Activated T-cell treated with anti-CD3 and anti-CD28 coated beads for 4 hours (primary cell): Measurements from ENCODE around the gene RIC3.
"Not testable (repeated sequence)": the region's sequence is repeated elsewhere in the genome, so short reads cannot be mapped to it uniquely, and the experiment has no call there.

Experiments
- DNase-seq: peaks from one replicate; pipeline ENCODE4 v3.0.0-alpha.2; 2020

Gene RIC3

DNA sequence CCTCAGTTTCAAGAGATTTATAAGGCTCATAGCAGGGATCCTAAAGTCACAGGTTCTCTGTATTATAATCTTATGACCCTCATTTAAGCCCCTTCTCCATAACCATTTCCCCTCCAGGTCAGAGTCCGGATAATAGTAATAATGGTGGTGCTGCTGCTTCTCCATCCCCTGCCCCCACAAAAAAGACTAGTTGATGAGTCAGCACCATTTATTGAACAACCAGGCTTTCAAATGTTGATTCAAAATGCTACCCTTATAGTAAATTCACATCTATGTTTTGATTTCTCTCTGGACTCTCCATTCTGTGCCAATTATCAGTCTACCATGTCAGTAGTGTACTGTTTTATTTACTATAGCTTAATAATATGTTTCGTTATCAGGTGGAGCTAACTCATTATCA, 17.6 kb upstream of the RIC3 start:
- no peak for DNase-seq

DNA sequence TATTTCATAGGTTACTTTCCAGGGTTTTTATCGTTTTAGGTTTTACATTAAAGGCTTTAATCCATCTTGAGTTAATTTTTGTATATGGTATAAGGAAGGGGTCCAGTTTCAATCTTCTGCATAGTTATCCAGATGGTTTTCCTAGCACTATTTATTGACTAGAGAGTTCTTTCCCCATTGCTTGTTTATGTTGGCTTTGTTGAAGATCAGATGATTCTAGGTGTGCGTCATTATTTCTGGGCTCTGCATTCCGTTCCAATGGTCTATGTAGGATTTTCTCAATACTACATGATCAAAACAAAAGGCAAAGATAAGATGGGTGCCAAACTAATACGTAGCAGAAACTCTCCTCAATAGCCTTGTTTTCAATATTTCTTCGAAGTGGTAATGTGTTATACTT, 14.3 kb upstream of the RIC3 start:
- DNase-seq: no peak

DNA sequence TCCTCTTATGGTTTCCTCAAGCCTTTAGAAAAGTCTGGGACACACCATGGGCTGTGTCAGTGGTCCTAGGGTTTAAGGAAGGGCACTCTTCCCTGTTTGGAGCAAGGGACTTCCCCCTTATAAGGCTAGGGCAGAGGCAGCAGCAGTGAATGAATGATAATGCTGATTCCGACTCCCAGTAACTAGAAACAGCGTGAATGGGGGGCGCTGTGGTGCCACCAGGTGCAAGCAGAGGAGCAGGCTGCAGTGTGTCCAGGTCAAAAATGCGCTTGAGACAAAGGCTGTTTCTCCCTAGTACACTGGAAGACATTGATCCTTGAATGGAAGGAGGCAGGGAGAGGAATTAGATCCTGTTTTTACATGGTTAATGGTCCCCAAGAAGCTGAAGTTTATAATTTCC, 11.6 kb upstream of the RIC3 start:
- DNase-seq: no peak

DNA sequence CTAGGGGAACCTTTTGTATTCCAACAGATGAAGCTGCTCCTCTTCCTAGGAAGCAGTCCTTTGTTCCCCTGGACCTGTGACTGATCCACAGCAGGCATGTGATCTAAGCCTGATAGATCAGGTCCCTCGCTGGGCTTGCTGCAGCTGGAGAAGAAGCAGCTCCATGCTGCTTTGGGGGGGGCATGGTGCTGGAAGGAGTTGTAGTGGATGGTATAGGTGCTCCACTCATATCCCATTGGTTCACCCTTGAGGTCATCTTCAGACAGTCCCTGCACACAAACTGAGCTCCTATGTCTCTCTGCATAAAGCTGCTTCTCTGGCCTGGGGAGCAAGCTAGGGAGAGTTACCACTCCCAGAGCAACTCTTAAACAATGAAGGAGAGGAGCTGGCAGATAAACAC, 9.5 kb upstream of the RIC3 start:
- no peak for DNase-seq

DNA sequence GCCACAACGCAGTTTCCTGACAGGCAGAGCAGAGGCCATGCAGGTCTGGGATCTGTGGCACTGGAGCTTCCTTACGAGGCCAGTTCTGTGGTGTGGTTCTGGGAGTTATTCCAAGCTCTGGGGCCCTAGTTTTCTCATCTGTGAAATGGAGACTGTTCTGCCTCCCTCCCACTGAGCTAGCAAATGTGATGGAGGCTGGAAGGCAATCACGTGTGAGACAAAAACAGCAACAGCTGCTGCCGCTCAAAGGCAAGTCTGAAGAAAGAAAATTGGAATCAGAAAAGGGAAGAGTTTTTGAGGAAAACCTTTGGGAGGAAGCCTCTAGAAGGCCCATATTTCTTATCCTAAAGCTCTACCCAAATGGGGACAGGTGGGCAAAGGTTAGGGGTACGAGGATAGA, 8.3 kb upstream of the RIC3 start:
- no peak for DNase-seq

DNA sequence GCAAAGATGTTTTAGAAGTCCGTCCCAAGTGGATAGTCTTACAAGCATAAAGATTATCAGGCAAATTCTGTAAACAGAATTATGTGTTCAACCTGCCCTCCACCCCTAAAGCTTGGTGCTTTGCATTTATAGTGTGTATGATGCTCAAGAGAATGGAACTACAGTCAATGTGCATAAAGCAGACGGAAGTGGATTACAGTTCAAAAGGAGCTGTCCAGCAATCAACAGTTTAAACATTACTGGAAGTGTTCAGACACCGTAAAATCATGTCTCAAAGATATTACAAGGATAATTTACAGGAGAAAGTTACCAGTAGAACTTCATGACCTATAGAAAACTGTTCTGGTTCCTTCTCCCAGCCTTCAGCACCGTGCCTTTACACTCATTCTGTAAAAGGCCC, 1.0 kb downstream of the RIC3 start:
- DNase-seq: no peak

DNA sequence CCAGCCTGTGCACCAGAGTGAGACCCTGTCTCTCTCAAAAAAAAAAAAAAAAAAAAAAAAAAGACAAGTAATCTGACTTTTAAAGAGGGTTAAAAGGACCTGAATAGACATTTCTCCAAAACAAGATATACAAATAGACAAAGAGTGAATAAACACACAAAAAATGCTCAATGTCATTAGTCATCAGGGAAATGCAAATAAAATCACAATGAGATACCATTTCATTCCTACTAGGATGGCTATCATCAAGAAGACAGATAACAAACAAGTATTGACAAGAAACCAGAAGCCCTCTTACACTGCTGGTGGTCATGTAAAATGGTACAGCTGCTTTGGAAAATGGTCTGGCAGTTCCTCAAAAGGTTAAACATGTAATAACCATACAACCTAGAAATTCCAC, 4.1 kb downstream of the RIC3 start:
- DNase-seq: no peak

DNA sequence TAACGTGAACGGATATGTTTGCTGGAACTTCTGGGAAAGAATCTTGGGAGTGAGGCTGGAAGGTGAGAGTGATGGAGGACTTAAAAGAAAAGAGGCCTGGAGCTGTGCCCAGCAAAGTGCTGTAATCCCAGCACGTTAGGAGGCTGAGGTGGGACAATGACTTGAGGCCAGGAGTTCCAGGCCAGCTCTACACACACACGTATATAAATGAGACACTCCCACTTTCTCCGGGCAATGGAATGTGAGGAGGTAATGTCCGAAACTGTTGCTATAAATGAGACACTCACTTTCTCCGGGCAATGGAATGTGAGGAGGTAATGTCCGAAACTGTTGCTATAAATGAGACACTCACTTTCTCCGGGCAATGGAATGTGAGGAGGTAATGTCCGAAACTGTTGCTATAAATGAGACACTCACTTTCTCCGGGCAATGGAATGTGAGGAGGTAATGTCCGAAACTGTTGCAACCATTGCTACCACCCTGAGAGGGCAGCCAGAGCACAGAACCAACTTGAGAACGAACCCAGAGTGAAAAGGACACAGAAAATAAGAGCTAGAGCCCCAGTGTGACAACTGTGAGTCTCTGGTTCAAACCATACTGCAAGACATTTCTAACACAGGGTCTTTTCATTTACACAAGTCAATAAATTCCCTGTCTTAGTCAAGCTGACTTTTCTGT, 7.1 kb downstream of the RIC3 start:
- not testable (repeated sequence) for DNase-seq

DNA sequence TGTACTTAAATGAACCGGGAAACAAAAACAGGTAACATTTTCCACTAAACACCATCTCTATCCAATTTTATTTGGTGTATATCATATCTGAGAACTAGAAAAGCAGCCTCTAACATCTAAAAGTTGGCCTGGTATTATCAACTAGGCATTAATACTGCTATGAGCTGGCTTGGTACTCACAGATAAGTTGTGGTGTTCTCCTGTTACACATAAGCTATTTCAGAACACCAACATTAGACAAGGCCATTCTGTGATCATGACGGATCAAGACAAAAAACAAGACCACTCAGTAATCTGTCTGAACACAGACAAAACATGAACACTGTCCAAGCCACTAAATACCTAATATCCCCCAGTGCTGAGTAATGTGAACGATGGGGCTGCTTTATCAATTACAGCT, 11.9 kb downstream of the RIC3 start:
- DNase-seq: no peak

DNA sequence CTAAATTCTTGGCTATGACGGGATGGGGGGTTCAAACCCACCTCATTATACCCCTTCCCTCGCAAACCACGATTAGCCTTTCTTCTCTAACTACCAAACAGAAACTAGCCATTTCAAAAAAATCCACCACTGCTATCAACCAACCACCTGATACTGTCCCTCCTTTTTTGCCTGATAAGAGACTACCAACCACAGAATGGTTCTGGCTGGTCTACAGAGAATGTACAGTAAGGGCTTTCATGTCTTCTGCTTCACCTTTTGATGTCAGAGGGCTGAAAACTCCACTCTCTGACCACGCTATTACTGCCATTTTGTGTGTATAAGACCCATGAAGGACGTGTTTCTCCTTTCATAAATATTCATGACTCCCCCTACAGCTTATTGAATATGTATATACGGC, 19.1 kb downstream of the RIC3 start:
- DNase-seq: no peak

DNA sequence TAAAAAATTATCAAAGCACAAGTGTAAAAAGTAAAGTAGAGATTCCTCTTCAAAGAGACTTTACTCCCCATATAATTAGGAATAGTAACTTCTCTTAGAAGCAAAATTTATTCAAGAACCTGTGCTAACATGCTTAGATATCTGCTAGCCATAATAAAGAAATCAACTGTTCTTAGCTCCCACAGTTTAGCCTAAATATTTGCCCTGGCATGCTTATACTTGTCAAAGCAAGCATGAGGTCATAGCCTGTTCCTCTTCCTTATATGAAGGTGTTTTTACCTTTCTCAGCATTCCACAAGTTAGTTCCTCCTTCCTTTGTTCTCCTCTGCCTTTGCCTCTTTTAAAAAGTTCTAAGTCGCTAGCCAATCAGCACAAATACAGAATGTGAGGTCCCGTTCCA, 30.3 kb downstream of the RIC3 start:
- no peak for DNase-seq

DNA sequence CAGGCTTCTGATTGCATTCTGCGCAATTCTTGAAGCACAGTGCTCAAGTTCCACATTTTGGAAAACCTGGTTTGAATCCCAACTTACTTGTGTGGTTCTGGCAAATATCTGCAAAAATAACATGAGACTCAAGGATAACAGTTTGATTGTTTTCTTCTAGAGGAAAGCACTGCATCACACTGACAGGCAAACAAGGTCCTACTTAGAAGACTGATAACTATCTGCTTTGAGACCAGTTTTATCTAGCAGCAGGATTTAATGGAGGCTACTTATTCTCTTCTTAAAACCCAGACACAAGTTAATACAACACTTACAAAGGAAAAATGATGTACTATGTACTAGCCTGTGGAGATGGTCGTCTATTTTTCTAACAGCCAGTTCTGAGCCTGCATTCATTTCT, 41.4 kb downstream of the RIC3 start:
- no peak for DNase-seq

DNA sequence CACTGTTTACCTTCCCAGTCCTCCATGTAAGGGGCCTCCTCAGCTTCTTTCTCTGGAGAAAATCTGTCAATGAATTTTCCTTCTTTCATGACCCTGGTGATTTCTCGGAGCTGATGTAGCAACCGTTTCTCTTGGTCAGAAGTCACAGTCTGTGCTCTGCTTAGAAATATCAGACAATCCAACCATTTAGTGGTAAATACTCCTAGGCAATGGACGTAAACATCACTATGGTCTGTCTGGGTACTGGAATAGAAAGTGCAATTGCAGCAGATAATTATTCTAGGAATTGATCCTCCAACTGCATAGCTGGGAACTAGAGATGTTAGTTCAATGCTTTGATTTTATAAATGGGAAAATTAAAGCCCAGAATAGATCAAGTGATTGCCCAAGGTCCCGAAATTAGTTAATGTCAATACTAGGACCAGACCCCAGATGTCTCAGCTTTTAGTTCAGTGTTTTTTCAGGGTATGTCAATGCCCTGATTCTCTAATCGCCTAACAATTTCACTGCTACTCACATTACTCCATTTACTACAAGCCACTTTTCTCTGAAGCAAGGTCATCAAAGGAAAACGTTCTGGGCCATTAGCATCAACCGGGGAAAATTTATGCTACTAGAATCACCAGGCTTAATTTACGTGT, 42.1 kb downstream of the RIC3 start:
- DNase-seq: no peak

DNA sequence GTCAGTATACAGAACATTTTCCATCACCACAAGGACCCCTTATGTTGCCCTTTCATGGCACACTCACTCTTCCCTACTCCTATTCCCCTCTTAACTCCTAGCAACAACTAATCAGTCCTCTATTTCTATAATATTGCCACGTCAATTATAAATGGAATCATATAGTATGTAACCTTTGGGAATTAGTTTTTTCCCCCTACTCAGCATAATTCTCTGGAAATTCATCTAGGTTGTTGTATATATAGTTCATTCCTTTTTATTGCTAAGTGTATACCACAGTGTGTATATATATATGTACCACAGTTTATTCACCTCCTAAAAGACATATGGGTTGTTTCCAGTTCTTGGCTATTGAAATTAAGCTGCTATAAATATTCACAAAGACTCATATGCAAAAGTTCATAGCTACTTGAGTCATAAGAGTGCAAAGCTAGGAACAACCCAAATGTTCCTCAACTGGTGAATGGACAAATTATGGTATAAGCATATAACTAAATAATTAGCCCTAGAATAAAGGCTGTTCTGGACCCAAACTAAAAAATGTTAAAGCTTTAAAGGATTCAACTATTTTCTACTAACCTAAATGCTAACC, 46.6 kb downstream of the RIC3 start:
- DNase-seq: no peak

DNA sequence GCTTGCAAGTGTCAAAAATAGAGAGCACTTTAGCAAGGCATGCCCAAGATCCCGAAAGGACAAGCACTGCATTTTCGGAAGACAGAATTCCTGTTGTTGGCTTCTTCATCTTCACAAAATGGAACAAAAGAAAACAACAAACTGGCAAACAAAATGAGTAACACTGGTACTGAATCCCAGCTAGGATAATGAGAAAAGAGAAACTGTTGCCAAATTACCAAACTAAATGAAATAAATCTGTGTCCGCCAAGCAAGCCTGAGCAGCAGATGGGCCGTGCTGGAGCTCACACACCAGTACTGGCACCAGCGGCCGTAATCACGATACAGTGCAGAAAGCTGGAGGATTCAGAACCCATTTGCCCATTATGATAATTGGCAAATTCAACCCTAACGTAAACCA, 57.2 kb downstream of the RIC3 start:
- no peak for DNase-seq

DNA sequence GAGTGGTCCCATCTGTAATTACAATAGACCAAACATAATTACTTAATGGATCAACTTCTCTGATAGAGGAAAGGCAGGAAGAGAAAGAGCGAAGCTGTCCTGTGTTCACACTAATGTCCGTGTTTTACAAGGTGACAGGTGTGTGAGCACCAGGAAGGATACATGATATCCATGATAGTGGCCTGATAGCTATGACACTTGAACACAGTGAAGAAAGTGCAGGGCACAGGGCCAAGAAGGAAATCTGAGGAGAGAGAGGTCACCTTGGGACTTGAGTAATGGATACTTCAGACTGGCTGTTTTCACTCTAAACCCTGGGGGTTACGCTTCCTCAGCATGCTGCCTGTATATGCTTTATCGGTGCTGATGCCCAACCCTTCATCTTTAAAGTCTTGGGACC, 58.4 kb downstream of the RIC3 start:
- DNase-seq: no peak

DNA sequence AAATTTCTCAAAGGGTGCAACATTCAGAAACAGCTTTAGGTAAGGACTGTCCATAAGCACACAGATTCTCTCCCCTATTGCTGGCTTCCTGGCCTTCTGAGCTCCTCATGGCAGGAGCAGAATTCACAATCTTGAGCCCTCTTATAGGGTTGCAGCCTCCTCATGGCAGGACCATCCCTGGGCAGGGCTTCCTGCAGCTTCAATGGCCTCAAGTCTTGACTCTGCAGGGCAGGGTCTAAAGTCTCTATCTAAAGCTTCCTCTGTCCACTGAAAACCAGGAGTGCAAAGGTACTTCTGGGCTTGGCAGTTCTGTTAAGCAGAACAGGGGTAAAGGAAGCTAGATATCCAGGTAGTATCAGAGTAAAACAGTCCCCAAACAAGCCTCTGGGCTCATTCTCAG, 59.1 kb downstream of the RIC3 start:
- DNase-seq: no peak

DNA sequence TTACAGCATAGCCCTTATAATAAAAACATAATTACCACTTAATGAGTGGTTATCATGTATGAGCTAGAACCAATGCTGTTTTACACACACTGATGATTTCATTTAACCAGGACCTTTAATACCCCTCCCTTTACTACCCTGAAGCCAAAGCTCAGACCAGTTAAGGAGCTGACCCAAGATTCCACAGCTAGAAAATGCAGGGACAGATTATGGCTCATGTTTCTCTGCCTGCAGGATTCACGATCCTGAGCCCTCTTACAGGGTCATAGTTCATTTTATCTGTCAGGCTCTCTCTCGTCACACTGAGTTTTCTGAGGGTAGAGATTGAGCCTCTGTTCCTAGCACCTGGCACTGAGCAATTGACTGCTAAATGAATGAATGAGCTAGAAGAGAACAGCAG, 60.4 kb downstream of the RIC3 start:
- DNase-seq: no peak

DNA sequence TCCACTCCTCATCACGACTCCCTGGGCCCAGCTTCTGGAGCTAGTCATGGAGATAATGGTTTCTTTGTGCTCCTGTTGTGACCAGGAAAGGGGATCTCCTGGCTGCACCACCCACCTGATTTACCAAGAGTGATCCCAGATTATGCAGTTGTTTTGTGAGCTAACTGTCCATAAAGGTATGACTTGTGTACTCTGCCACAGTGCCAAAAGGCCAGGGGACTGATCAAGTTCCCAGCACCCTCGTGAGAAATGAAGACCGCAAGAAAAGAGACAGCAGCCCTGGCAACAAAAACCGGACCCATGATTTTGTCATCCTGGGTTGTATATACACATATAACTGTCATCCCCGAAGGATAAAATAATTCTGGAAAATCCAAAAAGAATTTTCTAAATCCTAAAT, 61.2 kb downstream of the RIC3 start:
- DNase-seq: no peak

DNA sequence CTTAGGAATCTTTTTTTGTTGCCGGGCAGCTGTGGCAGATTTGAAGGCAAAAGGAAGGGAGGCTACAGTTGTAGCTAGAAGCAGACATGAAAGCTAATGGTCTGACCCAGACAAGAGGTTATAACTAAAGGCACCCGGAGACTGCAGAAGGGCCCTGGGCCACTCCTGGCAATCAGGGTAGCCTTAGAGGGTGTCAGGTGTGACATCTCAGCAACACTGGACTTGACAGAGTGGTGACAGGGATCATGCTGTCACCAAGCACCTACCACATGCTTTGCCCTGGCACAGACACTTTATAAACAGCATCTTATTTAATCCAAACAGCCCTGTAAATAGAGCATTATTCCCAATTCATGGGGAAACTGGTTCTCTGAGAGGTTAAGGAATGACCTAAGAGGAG, 62.1 kb downstream of the RIC3 start:
- no peak for DNase-seq

DNA sequence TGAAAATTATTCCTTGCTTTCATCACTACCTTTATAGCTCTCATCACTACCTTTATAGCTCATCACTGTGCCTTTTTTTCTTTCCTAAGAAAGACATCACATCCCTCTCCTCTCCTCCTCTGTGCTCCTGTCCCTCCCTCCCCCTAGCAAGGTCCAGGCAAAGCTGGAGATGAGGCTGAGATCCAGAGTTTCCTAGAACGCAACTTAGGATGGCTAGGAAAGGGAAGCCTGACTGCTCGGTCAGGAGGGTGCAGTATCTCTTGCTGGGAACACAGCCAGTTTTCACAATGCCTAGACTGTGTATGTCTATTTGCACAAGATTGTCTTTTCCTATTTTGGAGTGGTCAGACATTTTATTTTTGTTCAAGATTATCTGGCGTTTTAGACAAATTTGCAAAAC, 63.2 kb downstream of the RIC3 start:
- DNase-seq: no peak

DNA sequence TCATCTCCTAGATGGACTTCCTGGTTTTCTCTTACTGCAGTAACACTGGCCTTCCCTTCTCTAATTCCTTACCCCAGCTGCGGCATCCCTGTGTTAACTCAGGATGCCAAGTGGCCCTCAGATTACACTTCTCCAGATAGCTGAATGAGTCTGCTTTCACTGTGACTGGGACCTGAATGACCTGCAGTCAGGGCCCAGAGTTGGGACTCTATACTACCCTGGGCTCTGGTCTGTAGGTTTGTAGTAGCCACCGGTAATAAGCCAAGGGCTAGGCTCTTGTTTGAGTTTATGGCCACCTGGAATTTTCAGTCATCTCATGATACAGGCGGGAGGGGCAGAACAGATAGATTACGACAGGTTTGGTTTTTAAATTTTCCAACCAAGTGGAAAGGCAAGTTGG, 63.7 kb downstream of the RIC3 start:
- no peak for DNase-seq

DNA sequence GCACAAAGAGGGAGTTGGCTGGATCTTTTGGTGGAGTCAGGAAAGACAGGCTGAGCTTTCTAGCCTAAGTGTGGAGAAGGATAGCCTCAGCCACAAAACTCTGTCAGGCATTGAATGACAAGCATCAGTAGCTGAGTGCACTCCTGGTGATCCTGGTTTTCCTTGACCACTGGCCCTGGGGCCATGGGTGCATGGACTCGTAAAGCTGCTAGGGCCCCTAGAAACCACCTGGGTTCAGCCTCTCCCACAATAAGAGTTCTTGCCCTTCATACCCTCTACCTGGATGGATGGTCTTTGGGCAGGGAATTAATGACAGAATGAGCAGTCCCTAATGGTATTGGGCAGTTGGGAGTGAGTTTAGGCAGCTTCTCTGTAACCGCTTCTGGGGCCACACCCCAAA, 64.9 kb downstream of the RIC3 start:
- DNase-seq: no peak

DNA sequence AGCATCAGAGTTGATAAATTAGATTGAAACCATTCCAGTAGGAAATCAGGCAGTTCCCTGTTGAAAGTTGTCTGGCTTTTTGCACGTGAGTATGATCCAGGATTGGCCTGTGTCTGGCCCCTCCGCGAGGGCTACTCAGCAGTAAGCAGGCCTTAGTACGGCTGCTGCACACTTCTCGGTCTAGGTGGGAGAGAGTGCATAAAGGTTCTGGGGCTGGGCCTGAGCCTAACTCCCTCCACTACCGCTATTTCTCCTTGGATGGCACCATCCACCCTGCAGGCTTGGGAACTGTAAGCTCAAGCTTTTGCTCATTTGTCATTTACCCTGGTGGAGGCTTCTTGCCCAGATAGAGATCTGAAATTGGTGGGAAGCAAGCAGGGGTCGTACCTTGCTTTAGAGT, 65.9 kb downstream of the RIC3 start:
- DNase-seq: no peak
